GM23338 (cell line): ENCODE data around the gene PDE7B. TPM values are rescaled to one million over a fixed set of nuclear protein-coding genes. Genes with fewer than 3 reads are reported as not detected.

Experiments
- ATAC-seq: fragments of 200-7000 bp; cut with Tn5 transposase; 3 replicates; pipeline ENCODE4 v1.9.1; 2020
- DNase-seq: peaks from one replicate; pipeline ENCODE4 v3.0.0-alpha.2; 2015; ENCODE audit warnings: low spot score
- H2AFZ ChIP-seq: fragments of 200-600 bp; sonication (generic); 2 replicates; pipeline ENCODE4 v1.8.0; 2016; ENCODE audit warnings: antibody characterized with exemption, mild to moderate bottlenecking, moderate library complexity
- H3F3A ChIP-seq: fragments of 200-600 bp; sonication (generic); replicated peaks from 2 replicates; pipeline ENCODE4 v1.8.0; 2017; ENCODE audit warnings: antibody characterized with exemption, mixed run types, low read depth
- H3K27ac ChIP-seq: fragments of 200-600 bp; sonication (generic); 2 replicates; pipeline ENCODE4 v1.6.1; 2016; ENCODE audit warnings: low read depth
- H3K27me3 ChIP-seq: fragments of 200-600 bp; sonication (generic); 2 replicates; pipeline ENCODE4 v1.8.0; 2016; ENCODE audit warnings: mild to moderate bottlenecking, mixed run types, moderate library complexity; ENCODE audit not compliant: insufficient read depth
- H3K36me3 ChIP-seq: fragments of 200-600 bp; sonication (generic); 2 replicates; pipeline ENCODE4 v1.8.0; 2016; ENCODE audit warnings: mild to moderate bottlenecking; ENCODE audit not compliant: insufficient read depth
- H3K4me1 ChIP-seq: fragments of 200-600 bp; sonication (generic); 2 replicates; pipeline ENCODE4 v1.8.0; 2016; ENCODE audit warnings: mild to moderate bottlenecking, moderate library complexity; ENCODE audit not compliant: insufficient read depth
- H3K4me2 ChIP-seq: fragments of 200-600 bp; sonication (generic); 2 replicates; pipeline ENCODE4 v1.7.1; 2017; ENCODE audit warnings: mixed run types
- H3K4me3 ChIP-seq: fragments of 200-600 bp; sonication (generic); 2 replicates; pipeline ENCODE4 v1.6.1; 2016; ENCODE audit warnings: mixed run types
- H3K79me2 ChIP-seq: fragments of 200-600 bp; sonication (generic); replicated peaks from 2 replicates; pipeline ENCODE4 v1.8.0; 2017; ENCODE audit warnings: mild to moderate bottlenecking; ENCODE audit not compliant: insufficient read depth
- H3K9me2 ChIP-seq: fragments of 200-600 bp; sonication (generic); 2 replicates; pipeline ENCODE4 v1.8.0; 2017; ENCODE audit not compliant: insufficient read depth
- H4K20me1 ChIP-seq: fragments of 200-600 bp; sonication (generic); replicated peaks from 2 replicates; pipeline ENCODE4 v1.8.0; 2017; ENCODE audit warnings: mild to moderate bottlenecking; ENCODE audit not compliant: insufficient read depth
- H3K27ac Mint-ChIP-seq: 2 replicates; pipeline ENCODE4 v1.8.0; 2020; ENCODE audit warnings: inconsistent platforms, mild to moderate bottlenecking, moderate library complexity, mixed read lengths
- H3K27me3 Mint-ChIP-seq: 3 replicates; pipeline ENCODE4 v1.8.0; 2022; ENCODE audit warnings: low read depth, mild to moderate bottlenecking, moderate library complexity, mixed read lengths, inconsistent platforms; ENCODE audit not compliant: insufficient read depth, poor library complexity
- H3K36me3 Mint-ChIP-seq: 3 replicates; pipeline ENCODE4 v1.8.0; 2021; ENCODE audit warnings: low read depth, mild to moderate bottlenecking, inconsistent platforms, moderate library complexity, mixed read lengths
- H3K4me1 Mint-ChIP-seq: 3 replicates; pipeline ENCODE4 v1.8.0; 2020; ENCODE audit warnings: mild to moderate bottlenecking, inconsistent platforms, mixed read lengths
- H3K4me3 Mint-ChIP-seq: 3 replicates; pipeline ENCODE4 v1.8.0; 2021; ENCODE audit warnings: moderate library complexity, mild to moderate bottlenecking, inconsistent platforms, mixed read lengths
- H3K9me3 Mint-ChIP-seq: 3 replicates; pipeline ENCODE4 v1.8.0; 2020; ENCODE audit warnings: moderate library complexity, mild to moderate bottlenecking, inconsistent platforms, mixed read lengths
- CTCF ChIP-seq, 2 experiments: fragments of 200-600 bp in 1 of 2; sonication (generic) in 1 of 2; conservative IDR thresholded peaks; 2 replicates each; pipeline versions ENCODE4 v1.5.1 to v1.6.1; 2016 to 2017; ENCODE audit warnings: antibody characterized with exemption in 2 of 2, low read depth in 2 of 2, mild to moderate bottlenecking in 2 of 2, moderate library complexity in 1 of 2
- EZH2 ChIP-seq: fragments of 200-600 bp; sonication (generic); IDR thresholded peaks from one replicate; pipeline ENCODE4 v1.8.0; 2017; ENCODE audit warnings: antibody characterized with exemption, mild to moderate bottlenecking, low read depth; ENCODE audit not compliant: unreplicated experiment
- EZH2phosphoT487 ChIP-seq: fragments of 200-600 bp; sonication (generic); IDR thresholded peaks from one replicate; pipeline ENCODE4 v1.8.1; 2018; ENCODE audit warnings: antibody characterized with exemption; ENCODE audit not compliant: unreplicated experiment
- NANOG ChIP-seq: IDR thresholded peaks from 2 replicates; pipeline ENCODE4 v1.6.1; 2016; ENCODE audit warnings: antibody characterized with exemption, borderline replicate concordance
- POLR2AphosphoS5 ChIP-seq: IDR thresholded peaks from 2 replicates; pipeline ENCODE4 v1.6.1; 2016; ENCODE audit warnings: antibody characterized with exemption, low read depth
- REST ChIP-seq: IDR thresholded peaks from one replicate; pipeline ENCODE4 v1.6.1; 2018; ENCODE audit warnings: antibody characterized with exemption; ENCODE audit not compliant: unreplicated experiment
- ZNF114 ChIP-seq: fragments of 250-450 bp; sonication (Bioruptor Pico); IDR thresholded peaks from 2 replicates; pipeline ENCODE4 v1.5.0; 2020; ENCODE audit warnings: mild to moderate bottlenecking, moderate library complexity
- ZNF331 ChIP-seq: fragments of 250-450 bp; sonication (Bioruptor Pico); IDR thresholded peaks from 2 replicates; pipeline ENCODE4 v1.5.0; 2020; ENCODE audit warnings: low read depth, mild to moderate bottlenecking, moderate library complexity
- ZNF462 ChIP-seq: fragments of 250-450 bp; sonication (Bioruptor Pico); IDR thresholded peaks from 2 replicates; pipeline ENCODE4 v1.5.0; 2020; ENCODE audit warnings: mild to moderate bottlenecking, moderate library complexity
- polyA plus RNA-seq: library from polyadenylated mRNA; unstranded; fragments of >200 nt; fragmentation: Nextera tagmentation; extraction: Ambion mirVana; gene quantifications from 2 replicates; pipeline ENCODE4 v1.2.1, GENCODE V29; 2016
- total RNA-seq: library from RNA; depleted of rRNA; stranded (reverse); fragments of >200 nt; shearing (Covaris generic); gene quantifications from 2 replicates; pipeline ENCODE4 v1.2.3, GENCODE V29; 2014
- TF ChIP-seq, protein P1 (sequence below): IDR thresholded peaks from 2 replicates; pipeline ENCODE4 v1.6.1; 2016; ENCODE audit warnings: antibody characterized with exemption

Gene PDE7B
- total and polyA plus RNA-seq, 2 experiments from 2014 or later, result 0.07 TPM; not detected in 1

- DNase-seq, result no peak
- Mint-ChIP-seq H3K27me3 (peaks cover 2% of the 10 kb centered on the region), H3K4me3 (no peak overlapping the region), H3K4me1 (no peaks in the 10 kb centered on the region), H3K27ac (no peak overlapping the region), H3K36me3 (no peaks in the 10 kb centered on the region), H3K9me3 (no peaks in the 10 kb centered on the region)
- Histone ChIP-seq H3F3A (no peaks in the 10 kb centered on the region), H4K20me1 (no peaks in the 10 kb centered on the region), H3K27ac (no peak overlapping the region), H3K79me2 (no peaks in the 10 kb centered on the region), H3K9me2 (no peaks in the 10 kb centered on the region), H3K4me3 (no peak overlapping the region), H3K4me2 (no peak overlapping the region), H2AFZ (no peak overlapping the region), H3K27me3 (no peaks in the 10 kb centered on the region), H3K4me1 (no peaks in the 10 kb centered on the region), H3K36me3 (no peaks in the 10 kb centered on the region)
- ATAC-seq, result no peak
- TF ChIP-seq REST (no peak), POLR2AphosphoS5 (no peak), ZNF462 (CRISPR knock-in tag) (no peak), CTCF (conservative IDR thresholded peaks at IDR 0.05; ENCODE audit: low read depth in 2 of 2) (no peak), ZNF114 (CRISPR knock-in tag) (no peak), EZH2 (no peak), NANOG (no peak), EZH2phosphoT487 (no peak), ZNF331 (CRISPR knock-in tag) (no peak)
- TF ChIP-seq, protein P1, sequence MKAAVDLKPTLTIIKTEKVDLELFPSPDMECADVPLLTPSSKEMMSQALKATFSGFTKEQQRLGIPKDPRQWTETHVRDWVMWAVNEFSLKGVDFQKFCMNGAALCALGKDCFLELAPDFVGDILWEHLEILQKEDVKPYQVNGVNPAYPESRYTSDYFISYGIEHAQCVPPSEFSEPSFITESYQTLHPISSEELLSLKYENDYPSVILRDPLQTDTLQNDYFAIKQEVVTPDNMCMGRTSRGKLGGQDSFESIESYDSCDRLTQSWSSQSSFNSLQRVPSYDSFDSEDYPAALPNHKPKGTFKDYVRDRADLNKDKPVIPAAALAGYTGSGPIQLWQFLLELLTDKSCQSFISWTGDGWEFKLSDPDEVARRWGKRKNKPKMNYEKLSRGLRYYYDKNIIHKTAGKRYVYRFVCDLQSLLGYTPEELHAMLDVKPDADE, result no peak
These were observed 319.7 kb downstream of the PDE7B start for GRCh38 chr6:136171231-136171630.
